AG09309 (cell line): Measurements from ENCODE around the gene UCHL5.
"Not testable (repeated sequence)": the region's sequence is repeated elsewhere in the genome, so short reads cannot be mapped to it uniquely, and the experiment has no call there.

Experiments used
- DNase-seq: peaks from one replicate; pipeline ENCODE4 v3.0.0-alpha.2; 2010; ENCODE audit warnings: low read depth
- H3K4me3 ChIP-seq: 2 replicates; pipeline ENCODE4 v1.5.1; 2011; ENCODE audit warnings: mild to moderate bottlenecking, low read depth, low read length, moderate library complexity; ENCODE audit not compliant: control insufficient read depth
- CTCF ChIP-seq: IDR thresholded peaks from 2 replicates; pipeline ENCODE4 v1.5.1; 2011; ENCODE audit warnings: mild to moderate bottlenecking, low read depth, low read length, inconsistent platforms; ENCODE audit not compliant: insufficient read depth, control insufficient read depth; ENCODE audit errors: missing control alignments

The UCHL5 gene

GRCh38 chr1:193036337-193037047 lies 22.7 kb downstream of the UCHL5 start:
- DNase-seq = no peak
- no peak overlapping the region for H3K4me3 ChIP-seq
- no peak for TF ChIP-seq CTCF

GRCh38 chr1:193033610-193034009 lies 25.6 kb downstream of the UCHL5 start:
- TF ChIP-seq CTCF = no peak
- DNase-seq = no peak
- no peak overlapping the region for H3K4me3 ChIP-seq

DNA sequence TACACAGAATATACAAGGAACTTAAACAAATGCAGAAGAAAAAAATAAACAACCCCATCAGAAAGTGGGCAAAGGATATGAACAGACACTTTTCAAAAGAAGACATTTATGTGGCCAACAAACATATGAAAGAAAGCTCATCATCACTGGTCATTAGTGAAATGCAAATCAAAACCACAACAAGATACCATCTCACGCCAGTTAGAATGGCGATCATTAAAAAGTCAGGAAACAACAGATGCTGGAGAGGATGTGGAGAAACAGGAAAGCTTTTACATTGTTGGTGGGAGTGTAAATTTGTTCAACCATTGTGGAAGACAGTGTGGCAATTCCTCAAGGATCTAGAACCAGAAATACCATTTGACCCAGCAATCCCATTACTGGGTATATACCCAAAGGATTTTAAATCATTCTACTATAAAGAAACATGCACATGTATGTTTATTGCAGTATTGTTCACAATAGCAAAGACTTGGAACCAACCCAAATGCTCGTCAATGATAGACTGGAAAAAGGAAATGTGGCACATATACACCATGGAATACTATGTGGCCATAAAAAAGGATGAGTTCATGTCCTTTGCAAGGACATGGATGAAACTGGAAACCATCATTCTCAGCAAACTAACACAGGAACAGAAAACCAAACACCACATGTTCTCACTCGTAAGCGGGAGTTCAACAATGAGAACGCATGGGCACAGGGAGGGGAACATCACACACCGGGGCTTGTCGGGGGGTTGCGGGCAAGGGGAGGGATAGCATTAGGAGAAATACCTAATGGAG lies 26.3 kb downstream of the UCHL5 start:
- DNase-seq, H3K4me3 ChIP-seq: not testable (repeated sequence)

GRCh38 chr1:193031431-193031830 lies 27.7 kb downstream of the UCHL5 start:
- H3K4me3 ChIP-seq = no peak overlapping the region
- no peak for DNase-seq
- peak; percentile 17 for TF ChIP-seq CTCF

- no peak for DNase-seq
- no peak for TF ChIP-seq CTCF
- H3K4me3 ChIP-seq = no peak overlapping the region
Observed at GRCh38 chr1:193030280-193030679, 28.9 kb downstream of the UCHL5 start.

DNA sequence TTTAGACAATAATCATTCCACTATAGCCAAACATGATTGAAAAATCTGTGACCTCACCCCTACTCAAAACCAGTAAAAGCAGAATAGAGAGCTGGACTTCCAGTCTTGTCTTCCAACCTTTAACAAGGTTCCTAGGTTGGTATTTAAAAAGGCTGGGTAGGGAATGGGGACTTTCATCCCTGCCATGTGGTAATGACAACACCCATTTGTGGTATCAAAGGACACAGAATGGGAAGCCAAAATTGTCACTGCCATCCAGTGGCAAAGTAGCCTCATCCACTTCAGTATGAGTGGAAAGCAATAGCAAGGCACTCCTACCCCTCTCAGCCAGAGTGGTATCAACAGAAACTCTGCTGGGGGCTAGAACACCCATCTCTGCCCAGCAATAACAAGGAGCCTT lies 33.9 kb downstream of the UCHL5 start:
- no peak for DNase-seq
- H3K4me3 ChIP-seq = no peak overlapping the region
- no peak for TF ChIP-seq CTCF

DNA sequence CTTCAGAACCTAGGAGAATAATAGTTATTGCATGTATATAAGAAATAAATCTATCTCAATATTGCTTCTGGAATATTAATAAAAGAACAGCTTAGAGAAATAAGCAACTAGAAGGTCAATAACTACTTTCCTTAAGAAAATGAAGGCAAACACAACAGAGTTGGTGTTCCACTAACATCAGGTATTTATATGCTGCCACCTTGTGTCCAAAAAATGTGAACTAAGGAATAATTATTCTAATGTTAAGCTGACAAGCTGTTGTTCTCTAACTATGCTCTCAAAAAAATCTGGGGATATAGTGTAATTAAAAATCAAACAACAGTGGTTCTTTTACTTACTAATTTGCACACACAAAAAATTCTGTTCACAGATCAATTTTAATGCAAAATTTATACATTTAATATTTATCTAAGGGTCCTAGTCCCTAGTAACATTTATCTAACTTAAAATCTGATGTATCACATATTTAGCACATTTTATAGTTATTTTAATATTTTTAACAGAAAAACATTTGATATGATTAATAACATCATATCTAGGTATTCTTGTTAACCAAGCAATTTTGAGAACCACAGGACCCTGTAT lies 39.6 kb downstream of the UCHL5 start:
- H3K4me3 ChIP-seq = no peak overlapping the region
- DNase-seq = peak; percentile 40
- peak; percentile 35 for TF ChIP-seq CTCF
